Loucy (cell line): Measurements from ENCODE around the gene SHISA4.

Source experiments
- H2AFZ ChIP-seq: fragments of 200-600 bp; sonication (generic); 2 replicates; pipeline ENCODE4 v1.6.0; 2016; ENCODE audit warnings: antibody characterized with exemption, mild to moderate bottlenecking, low read length, moderate library complexity
- H3F3A ChIP-seq: fragments of 200-600 bp; 2 replicates; pipeline ENCODE4 v1.6.0; 2016; ENCODE audit warnings: antibody characterized with exemption, low read depth, mild to moderate bottlenecking
- H3K27me3 ChIP-seq: fragments of 200-600 bp; sonication (generic); 2 replicates; pipeline ENCODE4 v1.6.1; 2014; ENCODE audit warnings: low read length, mild to moderate bottlenecking; ENCODE audit not compliant: insufficient read depth, poor library complexity, severe bottlenecking
- H3K36me3 ChIP-seq: fragments of 200-600 bp; sonication (generic); 2 replicates; pipeline ENCODE4 v1.6.1; 2016; ENCODE audit warnings: low read length; ENCODE audit not compliant: insufficient read depth
- H3K4me1 ChIP-seq: fragments of 200-600 bp; sonication (generic); 2 replicates; pipeline ENCODE4 v1.5.1; 2014; ENCODE audit warnings: low read length, mild to moderate bottlenecking; ENCODE audit not compliant: insufficient read depth, poor library complexity, severe bottlenecking
- H3K4me2 ChIP-seq: fragments of 200-600 bp; sonication (generic); 2 replicates; pipeline ENCODE4 v1.6.0; 2014; ENCODE audit warnings: antibody characterized with exemption, low read length, low read depth, mild to moderate bottlenecking; ENCODE audit not compliant: poor library complexity, severe bottlenecking
- H3K4me3 ChIP-seq: fragments of 200-600 bp; sonication (generic); 2 replicates; pipeline ENCODE4 v1.5.1; 2014; ENCODE audit warnings: low read length, mild to moderate bottlenecking, mixed read lengths; ENCODE audit not compliant: poor library complexity, severe bottlenecking
- H3K79me2 ChIP-seq: fragments of 200-600 bp; sonication (generic); 2 replicates; pipeline ENCODE4 v1.6.1; 2014; ENCODE audit warnings: low read length; ENCODE audit not compliant: insufficient read depth
- H3K9ac ChIP-seq: fragments of 200-600 bp; sonication (generic); 2 replicates; pipeline ENCODE4 v1.6.0; 2014; ENCODE audit warnings: mild to moderate bottlenecking, low read depth, low read length, moderate library complexity; ENCODE audit not compliant: poor library complexity, severe bottlenecking
- H3K9me2 ChIP-seq: fragments of 200-600 bp; sonication (generic); replicated peaks from 2 replicates; pipeline ENCODE4 v1.6.1; 2016; ENCODE audit warnings: low read depth, low read length, mixed read lengths
- H3K9me3 ChIP-seq: fragments of 200-600 bp; sonication (generic); 2 replicates; pipeline ENCODE4 v1.6.1; 2014; ENCODE audit warnings: mild to moderate bottlenecking, antibody characterized with exemption, low read length, low read depth; ENCODE audit not compliant: insufficient read depth
- H4K20me1 ChIP-seq: fragments of 200-600 bp; sonication (generic); 2 replicates; pipeline ENCODE4 v1.6.0; 2014; ENCODE audit warnings: antibody characterized with exemption, low read length, mild to moderate bottlenecking; ENCODE audit not compliant: insufficient read depth, poor library complexity, severe bottlenecking
- EZH2phosphoT487 ChIP-seq: fragments of 200-600 bp; IDR thresholded peaks from 2 replicates; pipeline ENCODE4 v1.6.1; 2018; ENCODE audit warnings: antibody characterized with exemption, mild to moderate bottlenecking, moderate library complexity, borderline replicate concordance
- TF ChIP-seq, protein P1 (sequence below): fragments of 200-600 bp; sonication (generic); conservative IDR thresholded peaks from 2 replicates; pipeline ENCODE4 v1.5.1; 2014; ENCODE audit warnings: mild to moderate bottlenecking, antibody characterized with exemption, low read length

Gene SHISA4

DNA sequence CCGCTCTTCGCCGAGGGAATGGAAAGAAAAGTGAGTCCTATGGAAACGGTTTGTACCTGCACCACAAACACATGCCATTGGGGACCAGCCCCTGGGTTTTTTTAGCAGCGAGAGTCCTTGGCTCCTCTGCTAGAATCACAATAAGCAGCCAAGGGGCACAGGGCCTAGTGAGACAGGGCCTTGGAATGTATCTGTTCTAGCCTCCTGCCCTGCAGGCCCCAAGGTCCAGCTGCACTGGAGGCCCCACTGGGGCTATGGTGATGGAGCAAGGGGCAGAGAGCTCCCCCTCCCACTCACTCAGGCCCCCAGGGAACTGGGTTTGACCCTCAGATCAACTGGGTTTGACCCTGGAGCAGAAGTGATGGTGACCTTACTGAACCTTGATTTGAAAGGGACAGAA is 14.4 kb downstream of the SHISA4 start:
- H3K27me3 ChIP-seq = no peaks in the 10 kb centered on the region
- TF ChIP-seq, protein P1, sequence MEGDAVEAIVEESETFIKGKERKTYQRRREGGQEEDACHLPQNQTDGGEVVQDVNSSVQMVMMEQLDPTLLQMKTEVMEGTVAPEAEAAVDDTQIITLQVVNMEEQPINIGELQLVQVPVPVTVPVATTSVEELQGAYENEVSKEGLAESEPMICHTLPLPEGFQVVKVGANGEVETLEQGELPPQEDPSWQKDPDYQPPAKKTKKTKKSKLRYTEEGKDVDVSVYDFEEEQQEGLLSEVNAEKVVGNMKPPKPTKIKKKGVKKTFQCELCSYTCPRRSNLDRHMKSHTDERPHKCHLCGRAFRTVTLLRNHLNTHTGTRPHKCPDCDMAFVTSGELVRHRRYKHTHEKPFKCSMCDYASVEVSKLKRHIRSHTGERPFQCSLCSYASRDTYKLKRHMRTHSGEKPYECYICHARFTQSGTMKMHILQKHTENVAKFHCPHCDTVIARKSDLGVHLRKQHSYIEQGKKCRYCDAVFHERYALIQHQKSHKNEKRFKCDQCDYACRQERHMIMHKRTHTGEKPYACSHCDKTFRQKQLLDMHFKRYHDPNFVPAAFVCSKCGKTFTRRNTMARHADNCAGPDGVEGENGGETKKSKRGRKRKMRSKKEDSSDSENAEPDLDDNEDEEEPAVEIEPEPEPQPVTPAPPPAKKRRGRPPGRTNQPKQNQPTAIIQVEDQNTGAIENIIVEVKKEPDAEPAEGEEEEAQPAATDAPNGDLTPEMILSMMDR = no peak
- TF ChIP-seq EZH2phosphoT487 = no peak
- H4K20me1 ChIP-seq = no peaks in the 10 kb centered on the region
- H3K4me3 ChIP-seq = no peak overlapping the region
- no peak overlapping the region for H2AFZ ChIP-seq
- no peaks in the 10 kb centered on the region for H3K9me2 ChIP-seq
- no peaks in the 10 kb centered on the region for H3K9me3 ChIP-seq
- H3F3A ChIP-seq = no peaks in the 10 kb centered on the region
- H3K4me2 ChIP-seq = no peak overlapping the region
- H3K4me1 ChIP-seq = peaks cover 7% of the 10 kb centered on the region
- no peaks in the 10 kb centered on the region for H3K36me3 ChIP-seq
- no peaks in the 10 kb centered on the region for H3K79me2 ChIP-seq
- no peak overlapping the region for H3K9ac ChIP-seq

GRCh38 chr1:201904579-201904978 is 15.9 kb downstream of the SHISA4 start:
- H3K9me2 ChIP-seq = no peaks in the 10 kb centered on the region
- H4K20me1 ChIP-seq = no peaks in the 10 kb centered on the region
- H3K36me3 ChIP-seq = no peaks in the 10 kb centered on the region
- H3K9me3 ChIP-seq = no peaks in the 10 kb centered on the region
- H3K4me3 ChIP-seq = no peak overlapping the region
- H2AFZ ChIP-seq = no peak overlapping the region
- H3K79me2 ChIP-seq = no peaks in the 10 kb centered on the region
- no peak overlapping the region for H3K4me2 ChIP-seq
- no peaks in the 10 kb centered on the region for H3K27me3 ChIP-seq
- H3K4me1 ChIP-seq = peaks cover 7% of the 10 kb centered on the region
- H3F3A ChIP-seq = no peaks in the 10 kb centered on the region
- TF ChIP-seq, protein P1 = no peak
- no peak for TF ChIP-seq EZH2phosphoT487
- no peak overlapping the region for H3K9ac ChIP-seq

DNA sequence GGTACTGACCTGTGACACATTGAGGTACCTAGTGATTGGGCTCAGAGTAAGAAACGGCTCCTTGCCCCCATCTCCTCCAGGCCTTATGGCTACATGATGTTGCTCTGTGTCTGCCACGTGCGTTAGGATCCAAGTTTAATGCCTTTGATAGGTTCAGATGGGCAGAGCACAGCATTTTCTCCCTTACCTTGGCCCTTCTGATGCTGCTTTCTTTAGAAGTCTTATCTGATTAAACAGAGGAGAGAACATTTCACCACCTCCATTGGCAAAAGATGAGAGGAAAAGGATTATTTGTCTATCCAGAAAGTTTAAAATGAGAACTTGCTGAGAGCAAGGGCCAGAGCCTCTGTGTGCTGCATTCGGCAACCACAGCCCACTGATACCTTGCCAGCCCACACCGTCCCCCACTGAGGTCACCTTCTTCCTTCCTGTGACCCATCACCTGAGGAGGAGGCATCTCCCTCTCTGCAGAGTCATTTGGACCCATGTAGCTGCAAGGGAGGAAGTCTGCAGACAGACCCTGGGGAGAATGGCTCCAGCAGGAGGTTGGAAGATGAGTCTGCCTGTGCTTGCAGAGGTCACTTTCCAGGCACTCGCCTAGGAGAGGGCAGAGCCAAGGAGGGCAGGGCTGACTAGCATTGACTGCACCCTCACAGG is 16.7 kb downstream of the SHISA4 start:
- H3K4me3 ChIP-seq = no peak overlapping the region
- no peaks in the 10 kb centered on the region for H4K20me1 ChIP-seq
- no peak overlapping the region for H3K9ac ChIP-seq
- H3K36me3 ChIP-seq = no peaks in the 10 kb centered on the region
- no peak for TF ChIP-seq EZH2phosphoT487
- TF ChIP-seq, protein P1 = no peak
- H2AFZ ChIP-seq = no peak overlapping the region
- H3K79me2 ChIP-seq = no peaks in the 10 kb centered on the region
- no peaks in the 10 kb centered on the region for H3F3A ChIP-seq
- H3K4me1 ChIP-seq = peaks cover 7% of the 10 kb centered on the region
- no peak overlapping the region for H3K4me2 ChIP-seq
- no peaks in the 10 kb centered on the region for H3K9me3 ChIP-seq
- no peaks in the 10 kb centered on the region for H3K27me3 ChIP-seq
- no peaks in the 10 kb centered on the region for H3K9me2 ChIP-seq
